ENCODE data around the gene TANC1. TPM values are rescaled to one million over a fixed set of nuclear protein-coding genes. Genes with fewer than 3 reads are reported as not detected.
A peak's percentile ranks its signal among the peaks of the same experiment; 100 is the strongest.

Gene TANC1
- total RNA-seq (86.3 and 99.4 TPM in 2 replicates), polyA plus RNA-seq (52.2 and 58.9 TPM in 2 replicates), polyA minus RNA-seq (200 and 209 TPM in 2 replicates), Bru-seq, nascent RNA (percentile 98 among the genes with signal in this experiment), BruChase-seq, experiment 1, labeled RNA remaining after a 6-hour chase (percentile 85 among the genes with signal in this experiment), BruChase-seq, experiment 2, labeled RNA remaining after a 2-hour chase (percentile 91 among the genes with signal in this experiment)
- 38.4 and 43.3 TPM in 2 replicates for polyA plus RNA-seq (2011; cell fraction: cytosol; rRNA removed)
- polyA plus RNA-seq (2011; cell fraction: nucleus; rRNA removed): 342 and 357 TPM in 2 replicates
- 36.0 and 42.9 TPM in 2 replicates for polyA plus RNA-seq (2012)
- polyA minus RNA-seq (2011; cell fraction: cytosol; rRNA and poly(A)+ RNA removed): 28.9 TPM
- 300 and 392 TPM in 2 replicates for polyA minus RNA-seq (2011; cell fraction: nucleus; rRNA and poly(A)+ RNA removed)
- long read RNA-seq, full-length matches to known transcripts: 15 of 120 reads
- long read RNA-seq, partial matches to known transcripts: 65 of 120 reads
- long read RNA-seq, other reads (novel, unspliced or antisense): 40 of 120 reads

DNA sequence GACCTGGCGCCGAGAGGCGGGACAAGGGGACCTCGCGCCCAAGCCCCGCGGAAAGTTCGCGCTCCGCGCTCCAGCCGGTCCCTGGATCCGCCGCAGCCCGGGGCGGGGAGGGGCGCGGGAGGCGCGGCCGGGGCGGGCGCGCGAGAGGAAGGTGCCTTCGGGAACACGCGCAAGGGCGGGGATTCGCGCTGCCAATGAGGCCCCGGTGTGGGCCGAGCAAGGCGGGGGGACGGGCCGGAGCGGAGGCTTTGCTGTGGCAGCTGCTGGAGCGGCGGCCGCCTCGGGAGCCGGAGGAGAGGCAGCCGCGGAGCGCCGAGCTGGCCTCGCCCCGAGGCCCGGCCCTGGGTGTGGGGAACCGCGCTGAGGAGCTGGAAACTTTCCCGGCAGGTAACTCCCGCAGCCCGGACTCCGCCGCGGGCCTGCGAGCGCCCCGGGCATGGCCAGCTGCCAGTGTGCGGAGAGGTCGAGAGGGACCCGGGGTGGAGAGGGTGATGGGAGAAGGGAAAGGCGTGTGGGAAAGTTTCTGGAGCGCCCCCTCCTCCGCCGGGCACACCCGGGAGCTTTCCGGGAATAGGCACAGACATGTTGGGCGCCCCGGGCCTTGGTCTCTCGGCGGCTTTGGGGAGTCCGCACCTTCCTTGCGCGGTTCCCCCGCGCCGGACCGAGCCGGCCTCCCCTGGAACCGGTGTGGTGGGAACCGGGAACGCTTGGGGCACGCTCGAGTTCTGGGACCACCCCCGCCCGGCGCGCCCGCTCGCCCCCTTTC, at the start of gene TANC1:
Gene TANC1, plus strand, starts transcription at position 245 of the 766 bp plus-strand sequence. CDS start 97,271 bp downstream, outside the sequence.
- DNase-seq (ENCODE audit: low read depth, low spot score) (peak; percentile 90), FAIRE-seq (peak; percentile 93)
- H3K9me3 ChIP-seq (replicated peaks; ENCODE audit: control insufficient read depth, insufficient read depth, low read length): no peaks in the 10 kb centered on the region
- ChIA-PET CTCF (interaction anchor here (0.8 to 3.8 kb wide), 9 partner anchors 8 to 200 kb away, joined by 3 to 40 read pairs (median 5); no protein-coding TSS in a partner anchor), POLR2A (interaction anchor here (0.7 to 1.1 kb wide), 2 partner anchors 13 to 62 kb away, joined by 3 to 4 read pairs; no protein-coding TSS in a partner anchor)
- H2AFZ ChIP-seq (ENCODE audit: low read depth, low read length): peak within 1 kb of the TSS; percentile 51
- H3K9ac ChIP-seq (replicated peaks; ENCODE audit: extremely low read depth, insufficient read depth, low read length): peak within 1 kb of the TSS; percentile 87
- H3K27ac ChIP-seq (ENCODE audit: insufficient read depth, low read depth, low read length): peak within 1 kb of the TSS; percentile 75
- BruUV-seq (replicated peaks): no TSS peak
- H3K27me3 ChIP-seq (ENCODE audit: control insufficient read depth in 2 of 2, insufficient read depth in 2 of 2, low read length in 2 of 2): no peaks in the 10 kb centered on the region
- H3K36me3 ChIP-seq (ENCODE audit: control insufficient read depth in 2 of 2, extremely low read depth in 1 of 2, insufficient read depth in 2 of 2, low read length in 2 of 2): no peaks in the 10 kb centered on the region
- H3K4me3 ChIP-seq (replicated peaks in 1 of 3; ENCODE audit: insufficient read depth in 1 of 3, low read depth in 1 of 3, low read length in 3 of 3): peak within 1 kb of the TSS; percentile 80 to 89 (median 89)
- H3K4me1 ChIP-seq (ENCODE audit: control insufficient read depth, extremely low read depth, insufficient read depth, low read length): peaks cover 36% of the 10 kb centered on the region
- peak within 1 kb of the TSS; percentile 94 for H3K4me2 ChIP-seq (ENCODE audit: insufficient read depth, low read length)
- H3K9me1 ChIP-seq (replicated peaks; ENCODE audit: control insufficient read depth, extremely low read depth, insufficient read depth, low read length): no peaks in the 10 kb centered on the region
- TF ChIP-seq FOS (IDR thresholded peaks at IDR 0.05; ENCODE audit: borderline replicate concordance, insufficient read depth, low read length): no peak
- TF ChIP-seq, protein P1, sequence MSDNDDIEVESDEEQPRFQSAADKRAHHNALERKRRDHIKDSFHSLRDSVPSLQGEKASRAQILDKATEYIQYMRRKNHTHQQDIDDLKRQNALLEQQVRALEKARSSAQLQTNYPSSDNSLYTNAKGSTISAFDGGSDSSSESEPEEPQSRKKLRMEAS (IDR thresholded peaks at IDR 0.05; ENCODE audit: insufficient read depth, insufficient read length): peak; percentile 17
- peak; percentile 97 for TF ChIP-seq POLR2AphosphoS5 (IDR thresholded peaks at IDR 0.05; ENCODE audit: insufficient read depth, low read depth, low read length)
- peak; percentile 96 for TF ChIP-seq POLR2A (IDR thresholded peaks at IDR 0.05; ENCODE audit: low read depth, low read length)
- intact Hi-C loops (cut with micrococcal nuclease): loop anchor here (1.0 kb wide), 4 partner anchors 14 to 67 kb away; no protein-coding TSS in a partner anchor
- dilution Hi-C loops (cut with MboI; ENCODE audit: extremely low pct_ligation_motif_present, low sequenced_read_pairs): no loop called here
- H3K79me2 ChIP-seq (ENCODE audit: control insufficient read depth, insufficient read depth, low read length): peaks cover 50% of the 10 kb centered on the region
- H4K20me1 ChIP-seq (replicated peaks; ENCODE audit: control insufficient read depth, extremely low read depth, insufficient read depth, low read length): peaks cover 13% of the 10 kb centered on the region
